GOT3 (cell line): Measurements from ENCODE around the gene ZNF608.

Source experiments
- DNase-seq: peaks from one replicate; lab custom pipeline; 2025; ENCODE audit warnings: mixed read lengths; lab: John Stamatoyannopoulos, UW

The ZNF608 gene

GRCh38 chr5:124745928-124746915 is at the start of gene ZNF608:
TSS of gene ZNF608 (minus strand) at chr5:124746639. CDS start at chr5:124744989, 1,650 bp downstream.
- DNase-seq: no peak

- no peak for DNase-seq
These were observed 49.4 kb upstream of the ZNF608 start for GRCh38 chr5:124795829-124796228.

GRCh38 chr5:124790895-124791732 is 44.7 kb upstream of the ZNF608 start:
- no peak for DNase-seq

- DNase-seq: no peak
These were observed 44.0 kb upstream of the ZNF608 start for GRCh38 chr5:124790301-124790894.

GRCh38 chr5:124789104-124789605 is 42.7 kb upstream of the ZNF608 start:
- DNase-seq: no peak

GRCh38 chr5:124783794-124784193 is 37.4 kb upstream of the ZNF608 start:
- DNase-seq: no peak

- no peak for DNase-seq
These were observed 36.8 kb upstream of the ZNF608 start for GRCh38 chr5:124783285-124783684.

- DNase-seq: no peak
These were observed 35.8 kb upstream of the ZNF608 start for GRCh38 chr5:124782262-124782661.

GRCh38 chr5:124780011-124780410 is 33.6 kb upstream of the ZNF608 start:
- no peak for DNase-seq

GRCh38 chr5:124773315-124774311 is 27.2 kb upstream of the ZNF608 start:
- no peak for DNase-seq

GRCh38 chr5:124772457-124773200 is 26.2 kb upstream of the ZNF608 start:
- DNase-seq: no peak

- no peak for DNase-seq
These were observed 25.3 kb upstream of the ZNF608 start for GRCh38 chr5:124771761-124772160.

- DNase-seq: no peak
These were observed 18.7 kb upstream of the ZNF608 start for GRCh38 chr5:124764992-124765611.

GRCh38 chr5:124764585-124764984 is 18.1 kb upstream of the ZNF608 start:
- no peak for DNase-seq

GRCh38 chr5:124761010-124761409 is 14.6 kb upstream of the ZNF608 start:
- no peak for DNase-seq

GRCh38 chr5:124760608-124761007 is 14.2 kb upstream of the ZNF608 start:
- DNase-seq: no peak

- DNase-seq: no peak
These were observed 9.1 kb upstream of the ZNF608 start for GRCh38 chr5:124755565-124755964.

- DNase-seq: no peak
These were observed 8.6 kb upstream of the ZNF608 start for GRCh38 chr5:124755041-124755440.

GRCh38 chr5:124754206-124754927 is 7.9 kb upstream of the ZNF608 start:
- DNase-seq: no peak
